Skin of body (tissue), 2 donors: ENCODE results near the gene LPIN2. TPM values are rescaled to one million over a fixed set of nuclear protein-coding genes. Genes with fewer than 3 reads are reported as not detected.

Experiments
- DNase-seq: peaks from one replicate; lab custom pipeline; 2025; lab: John Stamatoyannopoulos, UW
- total RNA-seq: library from RNA; depleted of rRNA; stranded (reverse); fragments of >200 nt; gene quantifications from one replicate; pipeline ENCODE4 v1.2.3, GENCODE V29; 2014

Gene LPIN2
- total RNA-seq, 1 donor from 2014 or later, result 21.7 TPM

DNA sequence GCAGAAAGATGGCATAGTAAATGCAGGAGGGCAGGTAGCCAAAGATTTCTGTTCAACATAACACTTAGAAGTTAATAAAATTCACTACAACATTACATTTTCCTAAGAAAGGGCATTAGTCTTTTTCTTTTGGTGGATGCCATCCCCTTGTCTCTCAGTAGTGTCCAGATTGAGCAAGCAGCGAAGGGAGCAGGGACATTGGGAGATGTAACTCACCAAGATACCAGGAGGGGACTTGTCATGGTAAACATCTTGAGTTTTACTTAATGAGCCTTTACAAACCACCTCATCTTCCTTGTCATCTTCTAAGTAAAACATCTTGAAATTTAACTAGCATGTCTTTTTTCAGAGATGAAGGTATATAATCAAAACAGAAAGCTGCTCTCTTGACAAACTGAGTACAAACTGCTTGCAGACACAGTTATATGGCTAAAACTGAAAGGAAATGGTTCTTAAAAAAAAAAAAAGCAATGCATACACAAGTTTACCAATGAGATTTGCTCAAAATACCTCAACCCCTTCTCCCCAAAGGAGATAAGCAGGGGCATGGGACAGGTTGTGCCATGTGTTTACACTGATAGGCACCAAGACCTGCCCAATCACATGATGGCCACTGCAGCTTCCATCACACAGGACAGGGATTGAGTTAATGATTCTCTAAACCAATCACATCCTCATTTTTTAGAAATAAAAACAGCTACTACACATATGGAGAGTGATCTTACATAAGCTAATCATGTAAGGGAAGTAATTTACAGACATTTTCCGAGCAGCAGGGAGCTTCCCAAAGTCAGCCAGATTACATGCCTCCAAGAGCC is 30.3 kb downstream of the LPIN2 start:
- DNase-seq, result peak; percentile 17

GRCh38 chr18:2982022-2982421 is 30.9 kb downstream of the LPIN2 start:
- DNase-seq, result no peak

DNA sequence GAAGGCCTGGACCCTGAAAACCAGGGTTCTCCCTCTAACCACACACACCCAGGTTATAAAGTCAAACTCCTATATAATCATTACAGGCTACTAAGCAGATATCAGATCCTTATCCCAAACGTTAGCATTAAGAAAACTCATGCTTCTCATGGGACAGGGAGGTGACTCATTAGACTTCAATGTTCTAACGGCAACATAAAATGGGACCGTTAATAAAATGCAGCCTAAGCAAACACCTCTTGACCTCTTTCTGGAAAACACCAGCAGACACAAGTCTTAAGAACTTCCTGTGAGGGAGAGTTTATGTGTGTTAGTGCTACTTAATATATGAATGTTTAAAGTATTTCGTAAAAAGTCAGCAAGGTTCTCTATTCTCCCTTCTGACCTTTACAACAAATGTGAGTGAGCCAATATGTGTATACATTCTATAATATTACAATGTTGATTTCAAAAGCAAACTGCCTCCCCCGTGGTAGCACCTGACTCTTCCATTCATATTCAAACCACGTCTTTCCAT is 31.7 kb downstream of the LPIN2 start:
- DNase-seq, result no peak

DNA sequence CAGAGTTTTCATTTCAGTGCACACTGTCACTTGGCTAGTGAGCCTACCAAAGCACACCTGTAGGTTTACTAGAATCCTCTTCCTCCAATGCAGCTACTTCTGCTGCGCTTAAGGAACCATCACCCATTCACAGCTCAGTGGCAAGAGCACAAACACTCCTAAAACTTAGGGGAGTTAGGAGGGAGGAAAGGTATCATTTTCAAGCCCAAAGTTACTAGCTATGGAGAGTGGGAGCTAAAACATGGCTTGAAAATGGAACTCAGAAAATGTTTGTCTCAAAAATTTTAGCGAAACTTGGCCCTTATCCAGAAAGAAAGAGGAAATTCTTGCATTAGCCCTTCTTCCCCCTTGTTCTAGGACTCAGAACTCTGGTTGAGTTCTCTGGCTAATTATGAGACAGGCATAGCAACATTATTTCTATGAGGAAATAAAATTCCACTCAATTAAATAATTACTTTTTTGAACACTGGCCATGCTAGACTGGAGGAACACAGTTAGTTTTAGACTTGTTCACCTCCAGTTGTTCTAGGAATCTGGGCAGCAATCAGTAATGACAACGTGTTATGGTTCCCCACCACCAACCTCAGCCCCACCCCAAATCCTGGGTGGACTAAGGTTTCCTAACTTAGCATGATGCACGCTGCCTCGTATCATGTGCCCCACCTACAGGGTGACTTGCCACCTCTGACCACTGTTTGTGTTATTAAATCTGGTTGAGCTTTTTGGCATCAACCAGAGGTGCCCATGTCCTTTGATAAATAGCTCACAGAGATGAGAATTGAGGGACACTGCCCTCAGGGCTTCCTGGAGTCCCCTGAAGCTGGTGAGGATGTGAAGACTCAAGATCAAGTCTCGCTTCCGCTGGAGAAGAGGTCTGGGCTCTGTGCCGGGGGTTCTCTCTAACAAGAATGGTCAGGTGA is 32.8 kb downstream of the LPIN2 start:
- no peak for DNase-seq

DNA sequence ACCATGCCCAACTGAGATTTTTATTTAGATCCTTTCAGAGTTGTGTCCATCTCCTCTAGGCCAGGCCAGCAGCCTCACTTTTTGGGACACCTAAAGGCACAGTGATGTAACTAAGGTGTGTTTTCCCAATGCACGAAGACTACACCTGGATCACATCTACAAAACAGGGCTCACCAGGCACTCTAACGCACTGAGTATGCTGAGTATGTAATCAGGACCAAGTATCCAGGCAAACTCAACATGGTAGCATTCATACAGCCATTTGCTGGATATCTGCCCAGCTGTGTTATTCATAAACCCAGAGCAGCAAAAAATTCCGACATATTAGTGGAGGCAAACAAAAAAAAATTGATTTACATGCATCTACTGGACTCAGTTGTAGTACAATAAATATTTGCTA is 33.8 kb downstream of the LPIN2 start:
- peak; percentile 35 for DNase-seq

GRCh38 chr18:2978661-2979106 is 34.3 kb downstream of the LPIN2 start:
- no peak for DNase-seq

DNA sequence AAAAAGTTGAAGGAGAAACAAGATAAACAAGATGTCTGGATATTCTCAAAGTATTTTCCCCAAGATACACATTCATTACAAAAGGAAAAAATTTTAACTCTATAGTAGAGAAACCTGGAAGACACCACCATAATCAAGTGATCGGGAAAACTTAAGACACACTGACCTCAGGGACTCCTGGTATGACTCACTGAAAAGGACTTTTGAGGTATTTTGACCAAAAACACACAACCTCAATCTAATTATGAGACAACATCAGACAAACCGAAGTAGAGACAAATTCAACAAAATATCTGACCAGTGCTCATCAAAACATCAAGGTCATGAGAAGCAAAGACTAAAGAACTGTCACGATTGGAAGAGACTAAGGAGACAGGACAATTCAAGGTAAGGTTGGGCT is 34.7 kb downstream of the LPIN2 start:
- DNase-seq, result no peak

DNA sequence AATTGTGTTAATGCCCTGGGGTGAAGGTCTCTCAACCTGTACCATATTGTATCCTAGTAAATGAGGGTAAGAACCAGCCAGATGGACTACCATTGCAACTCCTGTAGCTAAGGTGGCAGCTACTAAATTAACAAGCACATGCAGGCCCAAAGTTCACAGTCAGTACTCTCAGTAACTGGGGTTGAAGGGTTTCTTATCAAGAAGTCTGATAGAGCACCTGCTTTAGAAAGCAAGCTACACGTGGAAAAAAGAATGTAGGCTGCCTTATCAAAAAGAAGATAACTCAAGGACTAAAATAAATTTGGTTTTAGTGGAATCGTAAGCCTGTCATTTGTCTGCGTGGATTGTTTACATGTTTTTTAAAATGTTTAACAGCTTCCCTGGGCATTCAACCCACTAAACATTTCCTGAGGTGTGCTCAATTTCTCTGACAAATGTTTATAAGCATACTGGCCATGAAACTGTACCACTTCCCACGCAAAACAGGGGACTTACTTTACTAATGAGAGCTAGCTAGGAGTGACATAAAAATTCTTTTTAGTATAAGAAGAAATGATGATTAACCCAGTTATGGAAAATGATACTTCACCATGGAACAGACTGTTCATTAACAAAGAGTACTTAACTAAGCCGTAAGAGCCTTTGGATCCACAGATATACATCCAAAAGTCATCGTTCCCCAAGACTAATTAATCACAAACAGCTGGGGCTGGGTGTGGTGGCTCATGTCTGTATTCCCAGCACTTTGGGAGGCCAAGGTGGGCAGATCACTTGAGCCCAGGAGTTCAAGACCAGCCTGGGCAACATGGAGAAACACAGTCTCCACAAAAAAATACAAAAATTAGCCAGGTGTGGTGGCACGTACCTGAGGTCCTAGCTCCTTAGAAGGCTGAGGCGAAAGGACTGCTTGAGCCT is 36.5 kb downstream of the LPIN2 start:
- DNase-seq, result no peak

- DNase-seq, result no peak
Measured at GRCh38 chr18:2974731-2975130, 38.2 kb downstream of the LPIN2 start.

GRCh38 chr18:2971741-2972552 is 41.0 kb downstream of the LPIN2 start:
- no peak for DNase-seq

- DNase-seq, result no peak
Measured at GRCh38 chr18:2970772-2971659, 41.9 kb downstream of the LPIN2 start.

- no peak for DNase-seq
Measured at GRCh38 chr18:2970344-2970743, 42.6 kb downstream of the LPIN2 start.

DNA sequence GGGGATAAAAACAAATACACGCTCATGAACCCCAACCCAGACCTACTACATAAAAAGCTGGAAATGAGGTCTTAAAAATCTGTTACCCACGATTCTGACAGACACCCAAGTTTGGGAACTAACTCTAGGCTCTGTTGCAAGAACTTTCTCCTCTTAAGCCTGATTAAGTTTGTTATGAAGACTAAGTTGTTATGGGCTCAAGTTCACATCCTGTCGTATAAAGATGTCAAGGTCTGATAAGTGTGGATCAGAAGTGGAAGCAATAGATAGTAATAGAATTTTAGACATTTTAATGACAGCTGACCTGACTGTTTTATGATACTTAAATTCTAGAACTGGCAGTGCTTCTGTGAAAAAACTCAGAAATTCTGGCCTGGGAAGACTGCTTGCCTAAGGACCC is 43.2 kb downstream of the LPIN2 start:
- DNase-seq, result no peak

GRCh38 chr18:2968606-2969005 is 44.3 kb downstream of the LPIN2 start:
- no peak for DNase-seq

- DNase-seq, result no peak
Measured at GRCh38 chr18:2967820-2968219, 45.1 kb downstream of the LPIN2 start.

GRCh38 chr18:2967357-2967756 is 45.6 kb downstream of the LPIN2 start:
- DNase-seq, result no peak

- no peak for DNase-seq
Measured at GRCh38 chr18:2966560-2966959, 46.4 kb downstream of the LPIN2 start.

GRCh38 chr18:2965797-2966196 is 47.1 kb downstream of the LPIN2 start:
- DNase-seq, result no peak

GRCh38 chr18:2964361-2965010 is 48.5 kb downstream of the LPIN2 start:
- DNase-seq, result no peak
